Right kidney (tissue), 9 donors: ENCODE measurements around the gene RPS19BP1.

Source experiments
- DNase-seq: peaks from one replicate; pipeline ENCODE4 v3.0.0-alpha.2; 2016
- long read RNA-seq, 8 donors: transcript quantifications; one replicate each; lab custom pipeline, GENCODE V29; 2026

Gene RPS19BP1, protein sequence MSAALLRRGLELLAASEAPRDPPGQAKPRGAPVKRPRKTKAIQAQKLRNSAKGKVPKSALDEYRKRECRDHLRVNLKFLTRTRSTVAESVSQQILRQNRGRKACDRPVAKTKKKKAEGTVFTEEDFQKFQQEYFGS
- long read RNA-seq, donor 1, transcript RPS19BP1-203 (3 exons, 852 nt) = minor isoform, 5 of 82 reads
- long read RNA-seq, donor 1, transcript RPS19BP1-201 (4 exons, 927 nt) = major isoform, 73 of 82 reads
- long read RNA-seq, donor 1, partial matches to known transcripts = 0 of 82 reads
- long read RNA-seq, donor 1, other reads (novel, unspliced or antisense) = 0 of 82 reads
- long read RNA-seq, donor 2, transcript RPS19BP1-201 (4 exons, 927 nt) = major isoform, 49 of 60 reads
- long read RNA-seq, donor 2, transcript RPS19BP1-203 (3 exons, 852 nt) = minor isoform, 10 of 60 reads
- long read RNA-seq, donor 2, partial matches to known transcripts = 0 of 60 reads
- long read RNA-seq, donor 2, other reads (novel, unspliced or antisense) = 0 of 60 reads
- long read RNA-seq, donor 3, transcript RPS19BP1-201 (4 exons, 927 nt) = major isoform, 21 of 27 reads
- long read RNA-seq, donor 3, partial matches to known transcripts = 0 of 27 reads
- long read RNA-seq, donor 3, other reads (novel, unspliced or antisense) = 0 of 27 reads
- long read RNA-seq, donor 4, transcript RPS19BP1-203 (3 exons, 852 nt) = minor isoform, 7 of 36 reads
- long read RNA-seq, donor 4, transcript RPS19BP1-201 (4 exons, 927 nt) = major isoform, 29 of 36 reads
- long read RNA-seq, donor 4, partial matches to known transcripts = 0 of 36 reads
- long read RNA-seq, donor 4, other reads (novel, unspliced or antisense) = 0 of 36 reads
- long read RNA-seq, donor 5, transcript RPS19BP1-201 (4 exons, 927 nt) = major isoform, 35 of 60 reads
- long read RNA-seq, donor 5, partial matches to known transcripts = 19 of 60 reads
- long read RNA-seq, donor 5, other reads (novel, unspliced or antisense) = 0 of 60 reads
- long read RNA-seq, donor 6, transcript RPS19BP1-203 (3 exons, 852 nt) = minor isoform, 5 of 37 reads
- long read RNA-seq, donor 6, transcript RPS19BP1-201 (4 exons, 927 nt) = major isoform, 31 of 37 reads
- long read RNA-seq, donor 6, partial matches to known transcripts = 0 of 37 reads
- long read RNA-seq, donor 6, other reads (novel, unspliced or antisense) = 0 of 37 reads
- long read RNA-seq, donor 7, transcript RPS19BP1-201 (4 exons, 927 nt) = major isoform, 57 of 66 reads
- long read RNA-seq, donor 7, transcript RPS19BP1-203 (3 exons, 852 nt) = minor isoform, 7 of 66 reads
- long read RNA-seq, donor 7, partial matches to known transcripts = 0 of 66 reads
- long read RNA-seq, donor 7, other reads (novel, unspliced or antisense) = 0 of 66 reads
- long read RNA-seq, donor 8, transcript RPS19BP1-201 (4 exons, 927 nt) = major isoform, 45 of 56 reads
- long read RNA-seq, donor 8, transcript RPS19BP1-203 (3 exons, 852 nt) = minor isoform, 8 of 56 reads
- long read RNA-seq, donor 8, partial matches to known transcripts = 0 of 56 reads
- long read RNA-seq, donor 8, other reads (novel, unspliced or antisense) = 0 of 56 reads

DNA sequence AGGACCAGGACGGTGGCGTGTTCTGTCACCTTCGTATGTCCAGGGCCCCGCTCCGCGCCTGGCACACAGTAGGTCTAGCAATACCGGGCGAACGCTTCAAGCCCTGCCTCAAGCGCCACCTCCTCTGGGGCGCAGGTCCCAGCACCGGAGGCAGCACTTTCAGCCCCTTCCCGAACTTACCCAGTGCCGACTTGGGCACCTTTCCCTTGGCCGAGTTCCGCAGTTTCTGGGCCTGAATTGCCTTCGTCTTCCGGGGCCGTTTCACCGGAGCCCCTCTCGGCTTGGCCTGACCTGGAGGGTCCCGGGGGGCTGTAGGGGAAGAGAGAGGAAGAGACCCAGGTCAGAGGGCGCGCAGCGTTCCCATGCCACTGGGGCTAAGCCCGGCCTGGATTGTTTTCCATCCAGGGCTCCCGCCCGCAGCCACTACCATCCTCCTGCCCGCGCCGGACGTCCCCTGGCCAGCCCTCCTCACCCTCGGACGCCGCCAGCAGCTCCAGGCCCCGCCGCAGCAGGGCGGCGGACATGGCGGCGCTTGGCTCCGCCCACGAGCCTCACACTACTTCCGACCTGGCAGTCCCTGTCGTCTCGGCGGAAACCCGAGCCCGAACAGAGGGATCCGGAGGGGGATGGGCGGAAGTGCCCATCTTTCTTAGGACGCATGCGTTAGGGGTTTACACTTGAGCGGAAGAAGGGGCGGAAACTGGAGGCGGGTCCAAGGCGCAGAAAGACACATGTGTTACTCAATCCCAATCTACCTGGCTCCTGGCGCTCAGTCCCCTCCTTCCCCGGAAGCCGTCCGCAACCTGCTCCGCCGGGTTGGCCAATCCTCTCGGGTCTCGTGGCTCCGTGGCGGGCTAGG lies at the start of gene RPS19BP1:
Gene RPS19BP1, minus strand, starts transcription at position 534 of the 859 bp plus-strand sequence. Its CDS starts 10 bp downstream, at position 524.
- DNase-seq = peak; percentile 88

GRCh38 chr22:39581303-39581702 lies 48.8 kb upstream of the RPS19BP1 start:
- no peak for DNase-seq

DNA sequence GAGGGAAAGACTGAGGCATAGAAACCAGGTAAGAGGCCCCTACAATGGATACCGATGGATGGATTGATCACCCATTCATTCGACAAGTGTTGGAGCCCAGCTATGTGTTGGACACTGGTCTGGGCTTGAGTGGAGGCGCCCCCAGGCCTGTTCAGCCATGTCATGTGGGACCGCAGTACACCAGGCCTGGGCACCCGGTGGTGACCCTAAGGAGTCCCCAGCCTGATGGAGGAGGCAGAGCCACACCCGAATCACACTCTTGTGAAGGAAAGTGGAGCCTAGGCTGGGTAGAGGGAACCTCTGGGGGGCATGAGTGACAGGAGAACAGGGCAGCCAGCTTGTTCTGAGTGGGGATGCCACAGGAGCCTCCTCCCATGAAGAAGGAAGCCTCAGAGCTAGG lies 48.2 kb upstream of the RPS19BP1 start:
- DNase-seq = no peak

DNA sequence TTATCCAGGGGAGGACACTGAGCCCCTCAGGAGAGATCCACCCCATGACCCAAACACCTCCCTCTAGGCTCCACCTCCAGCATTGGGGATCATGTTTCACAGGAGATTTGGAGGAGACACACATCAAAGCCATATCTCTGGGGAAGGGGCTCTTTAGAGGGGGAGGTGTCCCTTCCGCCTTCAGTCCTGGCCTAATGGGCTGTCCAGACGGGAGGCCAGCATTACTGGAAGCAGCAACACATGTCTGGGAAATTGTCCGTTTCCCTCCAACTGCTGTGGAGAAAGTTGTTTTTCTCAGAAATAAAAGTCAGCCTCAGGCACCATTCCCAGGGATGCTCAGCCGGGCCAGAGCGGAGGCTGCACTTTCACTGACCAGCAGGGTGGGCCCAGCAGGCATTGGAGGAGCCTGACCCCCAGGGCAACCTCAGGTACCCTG lies 47.5 kb upstream of the RPS19BP1 start:
- DNase-seq = no peak

- DNase-seq = no peak
These were observed 45.4 kb upstream of the RPS19BP1 start for GRCh38 chr22:39577900-39578299.

GRCh38 chr22:39577366-39577765 lies 44.8 kb upstream of the RPS19BP1 start:
- no peak for DNase-seq

DNA sequence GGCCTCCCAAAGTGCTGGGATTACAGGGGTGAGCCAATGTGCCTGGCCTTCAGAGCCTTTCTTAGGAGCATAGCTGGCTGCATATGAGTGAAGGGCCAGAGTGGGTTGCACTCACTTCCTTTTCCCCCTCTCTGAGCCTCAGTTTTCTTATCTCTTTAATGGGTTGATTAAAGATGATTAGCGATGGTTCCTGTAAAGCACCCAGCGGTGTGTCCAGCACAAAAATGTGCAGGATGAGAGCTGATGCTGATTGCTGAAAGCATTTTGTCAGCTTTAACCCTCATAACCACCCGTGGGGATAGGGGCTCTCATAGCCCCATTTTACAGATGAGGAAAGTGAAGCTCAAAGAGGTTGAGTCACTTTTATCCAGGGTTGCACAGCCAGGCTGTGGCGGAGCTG lies 43.5 kb upstream of the RPS19BP1 start:
- DNase-seq = no peak

DNA sequence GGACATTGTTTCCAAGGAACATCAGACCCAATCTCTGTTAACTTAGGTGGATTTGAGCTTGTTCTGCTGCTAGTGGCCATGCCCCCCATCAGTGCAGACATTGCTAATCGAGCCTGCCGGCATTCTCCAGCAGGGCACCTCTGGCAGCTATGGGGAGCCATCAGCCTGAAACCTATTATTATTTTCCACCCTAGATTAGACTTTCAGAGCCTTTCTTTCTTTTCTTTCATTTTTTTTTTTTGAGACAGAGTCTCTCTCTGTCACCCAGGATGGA lies 42.9 kb upstream of the RPS19BP1 start:
- DNase-seq = no peak

DNA sequence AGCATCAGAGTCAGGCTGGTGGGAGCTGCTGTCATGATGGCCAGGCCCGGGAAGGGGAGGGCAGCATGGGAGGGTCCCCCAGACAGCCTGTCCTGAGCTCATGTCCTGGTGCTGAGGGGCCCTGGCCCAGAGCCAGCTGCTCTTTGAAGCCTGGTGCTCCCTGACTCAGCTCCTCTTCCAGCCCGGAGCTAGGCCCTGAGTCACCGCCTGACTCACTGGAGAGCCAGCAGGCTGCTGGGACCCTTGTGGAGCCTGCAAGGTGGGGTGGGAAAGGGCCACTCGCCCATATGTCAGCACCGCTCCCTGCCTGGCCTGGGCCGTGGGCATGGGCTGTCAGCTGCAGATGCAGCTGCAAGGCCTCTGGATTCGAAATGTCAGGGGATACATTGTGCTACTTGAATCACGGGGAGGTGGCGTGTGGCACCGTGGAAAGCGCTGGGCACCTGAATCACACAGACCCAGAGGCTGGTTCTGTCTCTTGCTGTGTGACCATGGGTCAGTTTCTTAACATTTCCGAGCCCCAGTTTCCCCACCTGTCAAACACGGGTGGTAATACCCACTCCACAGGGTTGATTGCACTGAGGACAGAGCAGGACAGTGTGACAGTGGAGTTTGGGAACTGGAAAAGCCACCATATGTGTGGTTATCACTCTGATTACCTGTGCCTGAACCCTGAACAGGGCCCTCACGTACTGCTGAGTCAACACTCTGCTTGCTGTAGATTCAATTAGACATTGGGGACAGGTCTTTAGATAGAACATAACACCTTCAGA lies 42.4 kb upstream of the RPS19BP1 start:
- no peak for DNase-seq

GRCh38 chr22:39571538-39571937 lies 39.0 kb upstream of the RPS19BP1 start:
- no peak for DNase-seq

DNA sequence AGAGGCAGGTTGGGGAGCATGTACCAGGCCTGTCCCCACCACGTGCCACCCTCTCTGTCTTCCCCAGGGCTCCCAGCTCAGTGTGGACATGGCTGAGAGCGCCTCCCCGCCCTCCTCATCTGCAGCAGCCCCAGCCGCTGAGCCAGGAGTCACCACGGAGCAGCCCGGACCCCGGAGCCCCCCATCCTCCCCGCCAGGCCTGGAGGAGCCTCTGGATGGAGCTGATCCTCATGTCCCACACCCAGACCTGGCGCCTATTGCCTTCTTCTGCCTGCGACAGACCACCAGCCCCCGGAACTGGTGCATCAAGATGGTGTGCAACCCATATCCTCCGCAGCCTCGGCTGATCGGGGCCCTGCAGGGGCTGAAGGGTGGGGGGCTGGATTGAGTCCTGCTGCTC lies 38.1 kb upstream of the RPS19BP1 start, which contains the start of gene CACNA1I:
Gene CACNA1I, plus strand, starts transcription at position 89 of the 400 bp plus-strand sequence. Its CDS starts 0 bp downstream, at position 89.
- no peak for DNase-seq

GRCh38 chr22:39570226-39570625 lies 37.7 kb upstream of the RPS19BP1 start:
- DNase-seq = no peak

- DNase-seq = no peak
These were observed 36.5 kb upstream of the RPS19BP1 start for GRCh38 chr22:39569066-39569465.

DNA sequence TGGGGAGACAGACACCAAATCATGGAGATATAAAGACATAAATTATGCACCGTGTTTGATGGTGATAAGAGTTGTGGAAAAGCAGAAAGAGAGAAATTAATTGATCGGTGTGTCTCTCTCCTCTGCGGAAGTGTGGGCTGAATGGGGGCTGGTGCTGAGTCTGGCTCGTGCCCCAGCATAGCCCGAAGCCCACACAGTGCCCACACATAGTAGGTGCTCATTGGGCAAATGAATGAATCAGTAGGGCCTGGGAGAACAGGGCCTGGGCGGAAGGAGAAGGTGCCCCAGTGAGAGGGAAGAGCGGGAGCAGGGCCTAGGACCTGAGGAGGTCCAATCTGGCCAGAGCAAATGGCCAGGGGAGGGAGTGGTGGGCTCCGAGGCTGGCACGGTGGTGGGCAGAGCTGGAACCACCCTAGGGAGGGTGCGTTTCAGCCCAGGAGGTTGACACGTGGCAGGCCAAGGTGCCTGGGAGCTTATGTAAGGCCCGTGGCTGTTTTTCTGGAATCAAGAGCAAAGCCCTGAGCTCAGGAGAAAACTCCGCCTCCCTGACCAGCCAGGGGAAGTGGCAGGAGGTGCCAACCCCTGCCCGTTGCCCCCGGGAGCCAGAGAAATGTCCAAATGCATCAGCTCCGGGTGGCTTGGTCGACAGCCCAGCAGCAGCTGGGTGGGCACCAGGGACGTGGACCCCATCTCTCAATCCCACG lies 35.9 kb upstream of the RPS19BP1 start:
- DNase-seq = no peak

GRCh38 chr22:39567135-39567946 lies 34.8 kb upstream of the RPS19BP1 start:
- no peak for DNase-seq

DNA sequence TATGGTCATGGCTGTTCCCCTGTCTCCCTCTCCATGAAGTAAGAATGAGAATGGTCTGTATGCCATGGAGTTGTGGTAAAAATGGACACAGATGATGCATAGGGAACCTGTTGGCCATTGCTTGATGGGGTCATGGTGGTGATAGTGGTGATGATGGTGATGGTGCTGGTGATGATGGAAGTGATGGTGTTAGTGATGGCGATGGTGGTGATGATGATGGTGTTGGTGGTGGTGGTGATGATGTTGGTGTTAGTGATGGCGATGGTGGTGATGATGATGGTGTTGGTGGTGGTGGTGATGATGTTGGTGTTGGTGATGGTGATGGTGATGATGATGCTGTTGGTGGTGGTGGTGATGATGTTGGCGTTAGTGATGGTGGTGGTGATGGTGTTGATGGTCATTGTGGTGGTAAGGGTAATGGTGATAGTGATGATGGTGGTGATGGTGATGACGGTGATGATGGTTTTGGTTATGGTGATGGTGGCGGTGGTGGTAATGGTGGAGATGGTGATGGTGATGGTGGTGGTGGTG lies 32.9 kb upstream of the RPS19BP1 start:
- DNase-seq = no peak

- DNase-seq = no peak
These were observed 31.3 kb upstream of the RPS19BP1 start for GRCh38 chr22:39563571-39564428.
